Keratinocyte (primary cell): Measurements from ENCODE around the gene MEGF8. TPM values are rescaled to one million over a fixed set of nuclear protein-coding genes. Genes with fewer than 3 reads are reported as not detected.

Source experiments
- DNase-seq: peaks from one replicate; pipeline ENCODE4 v3.0.0-alpha.2; 2011; ENCODE audit warnings: low read depth, missing footprints, low spot score
- FAIRE-seq: peaks from 2 replicates; lab custom pipeline; 2011; peaks lifted over from hg19 to GRCh38; lab: Jason Lieb, UNC
- H2AFZ ChIP-seq: 2 replicates; pipeline ENCODE4 v1.6.0; 2012; ENCODE audit warnings: low read length, control low read depth, inconsistent platforms; ENCODE audit not compliant: control insufficient read depth
- H3K27ac ChIP-seq: 2 replicates; pipeline ENCODE4 v1.5.1; 2011; ENCODE audit warnings: low read length; ENCODE audit not compliant: control insufficient read depth, insufficient read depth
- H3K27me3 ChIP-seq: 3 replicates; pipeline ENCODE4 v1.6.0; 2011; ENCODE audit warnings: low read length; ENCODE audit not compliant: control insufficient read depth, insufficient read depth; ENCODE audit errors: extremely low read depth
- H3K36me3 ChIP-seq, 2 experiments: 2 replicates in 1 of 2; 3 replicates in 1 of 2; pipeline ENCODE4 v1.5.1; 2011; ENCODE audit warnings: low read length in 2 of 2, mild to moderate bottlenecking in 1 of 2; ENCODE audit not compliant: control insufficient read depth in 2 of 2, insufficient read depth in 2 of 2; ENCODE audit errors: extremely low read depth in 1 of 2
- H3K4me1 ChIP-seq: 3 replicates; pipeline ENCODE4 v1.5.1; 2011; ENCODE audit warnings: low read length; ENCODE audit not compliant: control insufficient read depth, insufficient read depth; ENCODE audit errors: extremely low read depth
- H3K4me2 ChIP-seq: 3 replicates; pipeline ENCODE4 v1.6.0; 2011; ENCODE audit warnings: low read depth, low read length; ENCODE audit not compliant: control insufficient read depth, insufficient read depth; ENCODE audit errors: extremely low read depth
- H3K4me3 ChIP-seq, 3 experiments: fragments of 200-600 bp in 1 of 3; sonication (generic) in 1 of 3; 2 replicates in 2 of 3; 3 replicates in 1 of 3; pipeline ENCODE4 v1.5.1; 2011 to 2016; ENCODE audit warnings: low read length in 3 of 3, mild to moderate bottlenecking in 3 of 3, control low read depth in 2 of 3, inconsistent platforms in 1 of 3, low read depth in 1 of 3, mixed read lengths in 1 of 3, mixed run types in 1 of 3, moderate library complexity in 1 of 3; ENCODE audit not compliant: control insufficient read depth in 2 of 3, insufficient read depth in 2 of 3; ENCODE audit errors: extremely low read depth in 1 of 3
- H3K79me2 ChIP-seq: 2 replicates; pipeline ENCODE4 v1.6.0; 2012; ENCODE audit warnings: low read length; ENCODE audit not compliant: control insufficient read depth, insufficient read depth
- H3K9ac ChIP-seq: 3 replicates; pipeline ENCODE4 v1.6.0; 2011; ENCODE audit warnings: low read length; ENCODE audit not compliant: control insufficient read depth, insufficient read depth; ENCODE audit errors: extremely low read depth
- H3K9me1 ChIP-seq: 3 replicates; pipeline ENCODE4 v1.6.0; 2011; ENCODE audit warnings: low read length; ENCODE audit not compliant: control insufficient read depth, insufficient read depth; ENCODE audit errors: extremely low read depth
- H3K9me3 ChIP-seq: 2 replicates; pipeline ENCODE4 v1.5.1; 2012; ENCODE audit warnings: low read depth, low read length; ENCODE audit not compliant: control insufficient read depth
- H4K20me1 ChIP-seq: 3 replicates; pipeline ENCODE4 v1.6.0; 2011; ENCODE audit warnings: low read length; ENCODE audit not compliant: control insufficient read depth, insufficient read depth; ENCODE audit errors: extremely low read depth
- CTCF ChIP-seq, 3 experiments: IDR thresholded peaks in 1 of 3; conservative IDR thresholded peaks in 1 of 3; optimal IDR thresholded peaks in 1 of 3; 2 replicates in 2 of 3; 3 replicates in 1 of 3; pipeline versions ENCODE3 to v1.5.1; 2011; ENCODE audit warnings: low read length in 3 of 3, mild to moderate bottlenecking in 3 of 3, moderate library complexity in 2 of 3, control low read depth in 1 of 3, inconsistent platforms in 1 of 3; ENCODE audit not compliant: insufficient read depth in 2 of 3; ENCODE audit errors: extremely low read depth in 1 of 3
- EZH2 ChIP-seq: IDR thresholded peaks from one replicate; pipeline ENCODE4 v1.6.1; 2012; ENCODE audit warnings: inconsistent platforms, mild to moderate bottlenecking, low read length, moderate library complexity
- dilution Hi-C: fragments of 300-500 bp; cut with MboI; formaldehyde crosslinking; loops from one replicate; pipeline ENCODE4 v1.7.0; 2020; ENCODE audit warnings: low sequenced_read_pairs; ENCODE audit not compliant: extremely low pct_ligation_motif_present
- polyA plus RNA-seq, 5 experiments: library from polyadenylated mRNA; depleted of rRNA in 3 of 5; stranded (reverse) in 3 of 5; stranded (forward) in 1 of 5; unstranded in 1 of 5; fragments of >200 nt; gene quantifications; 1 replicate in 1 of 5; 2 replicates in 3 of 5; 3 replicates in 1 of 5; pipeline versions ENCODE4 v1.2.1 to v1.2.3, GENCODE V29; 2011 to 2012; ENCODE audit warnings: missing spikeins in 2 of 5, low read depth in 1 of 5, low replicate concordance in 1 of 5

Gene MEGF8
- polyA plus RNA-seq, 1 donor (not counting 4 experiments of a cell fraction or from before 2014, with no cell fraction given): 4.1 TPM

- FAIRE-seq (no peak), DNase-seq (no peak)
- Histone ChIP-seq H3K9ac (no peak overlapping the region), H3K4me1 (peaks cover 34% of the 10 kb centered on the region), H3K27me3 (no peaks in the 10 kb centered on the region), H3K9me1 (no peaks in the 10 kb centered on the region), H3K9me3 (no peaks in the 10 kb centered on the region), H3K27ac (no peak overlapping the region), H3K36me3 (no peaks in the 10 kb centered on the region), H3K79me2 (peaks cover 3% of the 10 kb centered on the region), H4K20me1 (no peaks in the 10 kb centered on the region), H3K4me2 (peak overlapping the region; percentile 90), H3K4me3 (no peak overlapping the region), H2AFZ (no peak overlapping the region)
- TF ChIP-seq EZH2 (no peak), CTCF (optimal IDR thresholded peaks at IDR 0.05 in 1 of 3, IDR thresholded peaks at IDR 0.05 in 1 of 3, conservative IDR thresholded peaks at IDR 0.05 in 1 of 3; ENCODE audit: extremely low read depth in 1 of 3, insufficient read depth in 2 of 3, low read length in 3 of 3) (no peak)
- dilution Hi-C loops: no loop called here
Observed at GRCh38 chr19:42424345-42424707, 98.9 kb downstream of the MEGF8 start.

DNA sequence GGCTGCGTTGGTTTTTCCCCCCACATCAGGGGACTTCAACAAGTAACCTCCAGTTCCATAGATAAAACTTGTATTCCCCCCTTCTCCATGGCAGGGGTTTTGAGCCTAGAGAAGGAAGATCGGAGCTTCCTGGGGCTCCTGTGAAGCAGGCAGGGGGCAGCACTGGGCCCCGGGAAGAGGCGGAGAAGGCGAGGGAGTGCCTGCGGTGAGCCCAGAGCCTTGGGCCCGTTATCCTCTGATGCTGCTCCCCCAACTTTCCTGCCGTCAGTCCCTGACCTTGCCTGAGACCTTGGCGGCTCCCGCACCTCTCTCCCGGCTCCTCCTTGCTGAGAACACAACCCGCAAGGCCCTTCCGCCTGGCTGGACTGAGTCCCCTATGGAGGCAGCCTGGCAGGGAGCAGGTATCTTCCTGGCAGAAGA is 99.3 kb downstream of the MEGF8 start:
- dilution Hi-C loops: loop anchor here (25.0 kb wide), 1 partner anchor 163 kb away; the partner anchor contains the start of gene CEACAM8
- no peak overlapping the region for H3K9ac ChIP-seq
- H3K4me2 ChIP-seq: no peak overlapping the region
- no peak overlapping the region for H3K27ac ChIP-seq
- H3K79me2 ChIP-seq: peaks cover under 1% of the 10 kb centered on the region
- H3K9me3 ChIP-seq: no peaks in the 10 kb centered on the region
- no peaks in the 10 kb centered on the region for H3K36me3 ChIP-seq
- no peaks in the 10 kb centered on the region for H3K9me1 ChIP-seq
- H4K20me1 ChIP-seq: no peaks in the 10 kb centered on the region
- FAIRE-seq (no peak), DNase-seq (no peak)
- H3K4me3 ChIP-seq: no peak overlapping the region
- no peaks in the 10 kb centered on the region for H3K27me3 ChIP-seq
- peaks cover 33% of the 10 kb centered on the region for H3K4me1 ChIP-seq
- TF ChIP-seq CTCF (optimal IDR thresholded peaks at IDR 0.05 in 1 of 3, IDR thresholded peaks at IDR 0.05 in 1 of 3, conservative IDR thresholded peaks at IDR 0.05 in 1 of 3; ENCODE audit: extremely low read depth in 1 of 3, insufficient read depth in 2 of 3, low read length in 3 of 3) (peak in 1 of 3 experiments; percentile 3), EZH2 (no peak)
- H2AFZ ChIP-seq: no peak overlapping the region
